Kidney epithelial cell (primary cell): ENCODE measurements around the gene GPR137B. TPM values are rescaled to one million over a fixed set of nuclear protein-coding genes. Genes with fewer than 3 reads are reported as not detected.

ENCODE experiments used
- DNase-seq: peaks from one replicate; pipeline ENCODE4 v3.0.0-alpha.2; 2010; ENCODE audit warnings: low read depth
- H3K27me3 ChIP-seq: 2 replicates; pipeline ENCODE4 v1.6.0; 2011; ENCODE audit warnings: low read length; ENCODE audit not compliant: control insufficient read depth, insufficient read depth
- H3K36me3 ChIP-seq: 2 replicates; pipeline ENCODE4 v1.5.1; 2011; ENCODE audit warnings: low read length; ENCODE audit not compliant: control insufficient read depth, insufficient read depth
- H3K4me3 ChIP-seq: 2 replicates; pipeline ENCODE4 v1.5.1; 2011; ENCODE audit warnings: low read depth, mild to moderate bottlenecking, control low read depth, low read length
- total RNA-seq: library from RNA; depleted of rRNA; stranded (reverse); fragments of >200 nt; gene quantifications from 2 replicates; pipeline ENCODE4 v1.2.3, GENCODE V29; 2015
- TF ChIP-seq, protein P1 (sequence below): IDR thresholded peaks from 2 replicates; pipeline ENCODE4 v1.5.1; 2011; ENCODE audit warnings: mild to moderate bottlenecking, moderate library complexity, low read length, control low read depth, inconsistent platforms; ENCODE audit not compliant: insufficient read depth, poor library complexity, severe bottlenecking

The GPR137B gene
- total RNA-seq, 1 donor from 2014 or later: 26.8 TPM

DNA sequence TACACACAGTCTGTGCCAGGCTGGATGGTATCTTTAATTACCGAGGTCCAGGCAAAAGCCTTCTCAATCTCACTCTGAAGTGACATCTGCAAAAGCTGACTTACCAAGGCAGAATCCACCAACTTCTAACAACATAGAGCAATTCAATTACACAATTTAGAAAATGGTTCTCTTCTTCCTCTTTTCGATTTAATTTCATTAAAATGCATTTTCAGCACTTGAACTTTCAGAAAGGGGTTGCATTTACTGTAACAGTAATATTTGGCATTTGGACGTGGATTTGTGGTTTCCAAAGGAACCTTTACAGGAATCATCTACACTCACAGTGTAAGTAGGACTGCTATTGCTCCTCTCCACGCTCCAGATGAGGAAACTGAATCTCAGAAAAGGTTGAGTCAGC is 86.1 kb downstream of the GPR137B start:
- TF ChIP-seq, protein P1, sequence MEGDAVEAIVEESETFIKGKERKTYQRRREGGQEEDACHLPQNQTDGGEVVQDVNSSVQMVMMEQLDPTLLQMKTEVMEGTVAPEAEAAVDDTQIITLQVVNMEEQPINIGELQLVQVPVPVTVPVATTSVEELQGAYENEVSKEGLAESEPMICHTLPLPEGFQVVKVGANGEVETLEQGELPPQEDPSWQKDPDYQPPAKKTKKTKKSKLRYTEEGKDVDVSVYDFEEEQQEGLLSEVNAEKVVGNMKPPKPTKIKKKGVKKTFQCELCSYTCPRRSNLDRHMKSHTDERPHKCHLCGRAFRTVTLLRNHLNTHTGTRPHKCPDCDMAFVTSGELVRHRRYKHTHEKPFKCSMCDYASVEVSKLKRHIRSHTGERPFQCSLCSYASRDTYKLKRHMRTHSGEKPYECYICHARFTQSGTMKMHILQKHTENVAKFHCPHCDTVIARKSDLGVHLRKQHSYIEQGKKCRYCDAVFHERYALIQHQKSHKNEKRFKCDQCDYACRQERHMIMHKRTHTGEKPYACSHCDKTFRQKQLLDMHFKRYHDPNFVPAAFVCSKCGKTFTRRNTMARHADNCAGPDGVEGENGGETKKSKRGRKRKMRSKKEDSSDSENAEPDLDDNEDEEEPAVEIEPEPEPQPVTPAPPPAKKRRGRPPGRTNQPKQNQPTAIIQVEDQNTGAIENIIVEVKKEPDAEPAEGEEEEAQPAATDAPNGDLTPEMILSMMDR: no peak
- H3K27me3 ChIP-seq: no peaks in the 10 kb centered on the region

DNA sequence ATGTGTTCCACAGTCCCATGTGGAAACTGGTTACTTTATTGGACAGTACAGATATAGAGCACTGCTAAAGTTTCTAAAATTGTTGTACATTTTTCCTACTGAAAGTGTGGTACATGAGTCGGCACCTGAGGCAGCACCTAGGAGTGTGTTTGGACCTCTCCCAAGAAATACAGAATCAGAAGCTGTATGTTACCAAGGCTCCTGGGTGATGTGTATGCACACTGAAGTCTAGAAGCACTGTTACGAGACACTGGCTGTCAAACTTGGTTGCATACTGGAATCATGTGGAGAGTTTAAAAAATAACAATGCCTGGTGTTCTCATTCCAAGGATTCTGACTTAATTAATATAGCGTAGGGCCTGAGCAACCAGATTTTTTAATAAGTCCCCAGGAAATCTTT is 92.8 kb downstream of the GPR137B start:
- H3K36me3 ChIP-seq: no peaks in the 10 kb centered on the region
- no peak overlapping the region for H3K4me3 ChIP-seq
- no peaks in the 10 kb centered on the region for H3K27me3 ChIP-seq
- DNase-seq: no peak
- TF ChIP-seq, protein P1: no peak

More for the DNA sequence above, 86.1 kb downstream of the GPR137B start:
- no peak overlapping the region for H3K4me3 ChIP-seq
- no peaks in the 10 kb centered on the region for H3K36me3 ChIP-seq
- DNase-seq: no peak

DNA sequence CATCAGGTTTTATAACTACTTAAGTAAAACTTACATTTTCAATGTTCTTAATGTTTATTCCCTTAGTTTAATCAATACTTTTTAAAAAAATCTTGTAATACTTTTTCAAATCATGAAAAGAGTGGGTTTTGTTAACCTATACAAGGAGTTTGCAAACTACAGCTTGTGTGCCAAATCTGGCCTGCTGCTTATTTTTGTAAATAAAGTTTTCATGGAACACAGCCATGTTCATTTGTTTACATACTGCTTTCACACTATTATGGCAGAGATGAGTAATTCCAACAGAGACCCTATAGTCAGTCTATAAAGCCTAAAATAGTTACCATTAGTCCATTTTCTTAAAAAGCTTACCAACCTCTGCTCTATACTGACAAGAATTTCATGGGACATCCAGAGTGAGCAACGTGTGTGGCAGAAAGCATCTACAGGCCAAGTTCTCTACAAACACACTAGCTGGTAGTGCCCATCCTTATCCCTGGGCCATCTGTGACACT is 96.8 kb downstream of the GPR137B start:
- no peaks in the 10 kb centered on the region for H3K27me3 ChIP-seq
- TF ChIP-seq, protein P1: no peak
- H3K36me3 ChIP-seq: no peaks in the 10 kb centered on the region
- no peak for DNase-seq
- no peak overlapping the region for H3K4me3 ChIP-seq

DNA sequence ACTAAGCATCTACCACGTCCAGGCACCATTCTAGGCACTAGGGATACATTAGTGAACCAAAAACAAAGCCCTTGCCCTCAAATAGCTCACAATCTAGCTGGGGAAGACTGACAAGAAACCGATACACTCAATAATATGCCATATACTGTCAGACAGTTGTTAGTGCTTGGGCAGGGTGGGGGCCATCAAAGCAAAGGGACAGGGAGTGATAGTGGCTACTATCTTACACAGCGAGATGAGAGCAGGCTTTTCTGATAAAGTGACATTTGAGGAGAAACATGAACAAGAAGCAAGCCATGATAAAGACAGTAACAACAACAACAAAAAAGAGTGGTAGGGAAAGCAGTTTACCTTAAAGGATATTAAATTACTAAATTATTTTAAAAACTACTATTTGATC is 98.3 kb downstream of the GPR137B start:
- Histone ChIP-seq H3K27me3 (no peaks in the 10 kb centered on the region), H3K4me3 (no peak overlapping the region), H3K36me3 (no peaks in the 10 kb centered on the region)
- TF ChIP-seq, protein P1: no peak
- no peak for DNase-seq

DNA sequence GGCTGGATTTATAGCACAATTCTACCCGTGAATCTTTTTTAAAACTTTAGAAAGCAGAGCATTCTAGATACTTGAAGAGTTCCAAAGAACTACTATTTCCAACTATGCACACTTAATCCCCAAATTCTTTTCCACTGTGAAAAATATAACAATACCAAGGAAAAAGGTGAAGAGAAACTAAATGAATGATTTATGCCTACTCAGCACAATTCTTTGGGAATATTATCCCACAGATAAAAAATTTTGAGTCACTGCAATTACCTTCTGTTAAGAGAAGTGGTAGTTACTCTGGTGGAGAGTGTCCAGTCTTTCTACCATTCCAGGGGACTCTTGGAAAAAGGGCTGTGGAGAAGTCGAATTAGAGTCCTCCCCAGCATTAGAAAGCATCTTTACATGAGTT is 100.2 kb downstream of the GPR137B start:
- no peaks in the 10 kb centered on the region for H3K27me3 ChIP-seq
- DNase-seq: no peak
- no peak overlapping the region for H3K4me3 ChIP-seq
- TF ChIP-seq, protein P1: no peak
- no peaks in the 10 kb centered on the region for H3K36me3 ChIP-seq

DNA sequence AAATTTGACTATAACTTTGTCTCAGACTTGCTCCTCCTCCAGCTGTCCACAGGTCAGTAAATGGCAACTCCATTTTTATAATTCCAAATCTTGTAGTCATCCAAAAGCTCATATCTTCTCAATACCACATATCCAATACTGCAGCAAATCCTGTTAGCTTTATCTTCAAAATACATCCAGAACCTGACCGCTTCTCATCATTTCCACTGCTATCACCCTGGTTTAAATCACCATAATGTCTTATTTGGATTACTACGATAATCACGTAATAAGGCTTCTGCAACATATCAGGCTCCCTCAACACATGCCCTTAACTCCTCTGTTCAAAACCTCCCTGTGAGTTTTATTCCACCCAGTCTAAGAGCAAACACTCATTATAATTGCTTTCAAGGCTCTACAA is 104.9 kb downstream of the GPR137B start:
- TF ChIP-seq, protein P1: no peak
- no peak overlapping the region for H3K4me3 ChIP-seq

More for the DNA sequence above, 104.9 kb downstream of the GPR137B start:
- no peak for DNase-seq
- no peaks in the 10 kb centered on the region for H3K36me3 ChIP-seq
- H3K27me3 ChIP-seq: no peaks in the 10 kb centered on the region
